HepG2 (cell line): Measurements from ENCODE around the gene MCC. TPM values are rescaled to one million over a fixed set of nuclear protein-coding genes. Genes with fewer than 3 reads are reported as not detected.

Experiments
- ATAC-seq: fragments of 200-7000 bp; cut with Tn5 transposase; 3 replicates; pipeline ENCODE4 v1.9.1; 2020; ENCODE audit warnings: mild to moderate bottlenecking, moderate library complexity
- BruUV-seq: library from RNA; stranded (reverse); fragments of 400-500 nt; replicated peaks from 2 replicates; lab custom pipeline; 2021; lab: Mats Ljungman, UMichigan
- CTCF ChIA-PET: fragments of 300-600 bp; formaldehyde crosslinking; extraction: SDS; loops from one replicate; lab custom pipeline; 2021; ENCODE audit warnings: low total read pairs, inconsistent platforms, low intra/inter-chr PET ratio; lab: Yijun Ruan, JAX
- POLR2A ChIA-PET: fragments of 350-600 bp; sonication (Branson Sonifier 250); formaldehyde crosslinking; loops from one replicate; lab custom pipeline; 2020; ENCODE audit warnings: antibody characterized with exemption, inconsistent platforms; lab: Yijun Ruan, JAX
- DNase-seq: peaks from one replicate; pipeline ENCODE4 v3.0.0-alpha.2; 2015; ENCODE audit warnings: low spot score
- FAIRE-seq: peaks from 3 replicates; lab custom pipeline; 2011; peaks lifted over from hg19 to GRCh38; lab: Jason Lieb, UNC
- H2AFZ ChIP-seq: one replicate; pipeline ENCODE4 v1.6.1; 2011; ENCODE audit warnings: low read length, inconsistent platforms
- H3K27ac ChIP-seq: fragments of 300-600 bp; 3 replicates; pipeline ENCODE4 v1.8.0; 2011; ENCODE audit warnings: mixed run types, mild to moderate bottlenecking, mixed read lengths, low read length, inconsistent platforms; ENCODE audit not compliant: insufficient read depth; ENCODE audit errors: extremely low read length
- H3K27me3 ChIP-seq, 2 experiments: fragments of 200-600 bp in 1 of 2; 2 replicates in 1 of 2; 3 replicates in 1 of 2; pipeline versions ENCODE4 v1.6.0 to v1.8.0; 2011; ENCODE audit warnings: low read length in 2 of 2, mild to moderate bottlenecking in 2 of 2, moderate library complexity in 2 of 2, inconsistent platforms in 1 of 2; ENCODE audit not compliant: insufficient read depth in 2 of 2, control insufficient read depth in 1 of 2
- H3K36me3 ChIP-seq, 2 experiments: fragments of 200-600 bp in 1 of 2; replicated peaks in 1 of 2; 2 replicates in 1 of 2; 3 replicates in 1 of 2; pipeline versions ENCODE4 v1.5.1 to v1.8.0; 2011; ENCODE audit warnings: low read length in 2 of 2, inconsistent platforms in 1 of 2; ENCODE audit not compliant: insufficient read depth in 2 of 2, control insufficient read depth in 1 of 2
- H3K4me1 ChIP-seq: 2 replicates; pipeline ENCODE4 v1.5.1; 2012; ENCODE audit warnings: low read length, inconsistent platforms; ENCODE audit not compliant: insufficient read depth
- H3K4me2 ChIP-seq: 2 replicates; pipeline ENCODE4 v1.6.0; 2011; ENCODE audit warnings: low read depth, low read length, inconsistent platforms
- H3K4me3 ChIP-seq, 3 experiments: fragments of 200-600 bp in 1 of 3; sonication (generic), shearing (Covaris generic) in 1 of 3; replicated peaks in 1 of 3; 2 replicates each; pipeline ENCODE4 v1.5.1; 2011 to 2016; ENCODE audit warnings: low read length in 3 of 3, inconsistent platforms in 2 of 3, low read depth in 2 of 3, mild to moderate bottlenecking in 2 of 3, control low read depth in 1 of 3, mixed read lengths in 1 of 3; ENCODE audit not compliant: insufficient read depth in 1 of 3
- H3K79me2 ChIP-seq: one replicate; pipeline ENCODE4 v1.6.1; 2011; ENCODE audit warnings: low read length, inconsistent platforms; ENCODE audit not compliant: insufficient read depth
- H3K9ac ChIP-seq: 2 replicates; pipeline ENCODE4 v1.6.0; 2011; ENCODE audit warnings: mild to moderate bottlenecking, low read depth, low read length, inconsistent platforms; ENCODE audit not compliant: insufficient read depth
- H3K9me3 ChIP-seq: 2 replicates; pipeline ENCODE4 v1.5.1; 2012; ENCODE audit warnings: mild to moderate bottlenecking, low read length
- H4K20me1 ChIP-seq: 2 replicates; pipeline ENCODE4 v1.6.0; 2011; ENCODE audit warnings: inconsistent platforms, mild to moderate bottlenecking, low read length, moderate library complexity; ENCODE audit not compliant: insufficient read depth
- HDAC1 ChIP-seq: sonication (generic); formaldehyde crosslinking; IDR thresholded peaks from 2 replicates; pipeline ENCODE4 v1.5.1; 2020; ENCODE audit warnings: mild to moderate bottlenecking, missing genetic modification reagents
- MTA1 ChIP-seq: sonication (generic); formaldehyde crosslinking; IDR thresholded peaks from 2 replicates; pipeline ENCODE4 v1.4.0; 2020; ENCODE audit warnings: missing genetic modification reagents, mild to moderate bottlenecking, borderline replicate concordance
- NFATC3 ChIP-seq: sonication (generic); formaldehyde crosslinking; IDR thresholded peaks from 2 replicates; pipeline ENCODE4 v1.5.1; 2020; ENCODE audit warnings: mild to moderate bottlenecking, missing genetic modification reagents
- RFX5 ChIP-seq: IDR thresholded peaks from 2 replicates; pipeline ENCODE4 v1.6.1; 2011; ENCODE audit warnings: low read depth, low read length, improper control_type of control experiment
- SIX4 ChIP-seq: sonication (generic); formaldehyde crosslinking; IDR thresholded peaks from 2 replicates; pipeline ENCODE4 v1.4.0; 2020; ENCODE audit warnings: missing genetic modification reagents
- SOX13 ChIP-seq, 3 experiments: fragments of 450-650 bp in 1 of 3; sonication (generic) in 1 of 3; formaldehyde crosslinking in 1 of 3; IDR thresholded peaks in 2 of 3; conservative IDR thresholded peaks in 1 of 3; 2 replicates each; pipeline versions ENCODE4 v1.5.0 to v1.6.1; 2016 to 2020; ENCODE audit warnings: antibody characterized with exemption in 1 of 3, mild to moderate bottlenecking in 1 of 3, missing compliant biosample characterization in 1 of 3, missing genetic modification reagents in 1 of 3, moderate library complexity in 1 of 3
- ZNF251 ChIP-seq: sonication (generic); formaldehyde crosslinking; IDR thresholded peaks from 2 replicates; pipeline ENCODE4 v1.9.0; 2021; ENCODE audit warnings: mild to moderate bottlenecking, missing genetic modification reagents
- ZNF746 ChIP-seq: sonication (generic); formaldehyde crosslinking; IDR thresholded peaks from 2 replicates; pipeline ENCODE4 v1.8.0; 2022; ENCODE audit warnings: mild to moderate bottlenecking, missing genetic modification reagents
- WGBS: methylation state at CpG from one replicate; pipeline ENCODE4 v1.1.6; 2017; ENCODE audit warnings: low lambda C conversion rate; 5-methylcytosine and 5-hydroxymethylcytosine counted together
- in situ Hi-C: cut with HindIII; loops from 2 replicates; pipeline ENCODE4 v1.10.0; 2017; ENCODE audit warnings: low pct_unique_long_range_greater_than_20kb; ENCODE audit not compliant: extremely low pct_ligation_motif_present
- intact Hi-C: fragments of 100-400 bp; cut with micrococcal nuclease; formaldehyde crosslinking; loops from one replicate; pipeline ENCODE4 v1.10.0; 2022; ENCODE audit not compliant: unreplicated experiment
- polyA plus RNA-seq, 8 experiments: library from polyadenylated mRNA; depleted of rRNA in 3 of 8; stranded (reverse) in 7 of 8; unstranded in 1 of 8; fragments of >200 nt; fragmentation: Illumina TruSeq in 4 of 8; extraction: Trizol in 4 of 8; gene quantifications; 2 replicates each; pipeline versions ENCODE4 v1.2.1 to v1.2.3, GENCODE V29; 2011 to 2016; ENCODE audit warnings: low read depth in 4 of 8, missing spikeins in 1 of 8, mixed read lengths in 1 of 8; ENCODE audit not compliant: insufficient read depth in 1 of 8
- total RNA-seq, 5 experiments: library from RNA; depleted of rRNA; stranded (reverse); fragments of >200 nt; fragmentation: Illumina TruSeq; extraction: Trizol; gene quantifications; 2 replicates each; pipeline ENCODE4 v1.2.3, GENCODE V29; 2016; ENCODE audit warnings: low read depth in 1 of 5
- TF ChIP-seq, protein P1 (sequence below): sonication (generic); formaldehyde crosslinking; IDR thresholded peaks from 2 replicates; pipeline ENCODE4 v1.4.0; 2020; ENCODE audit warnings: mild to moderate bottlenecking, missing genetic modification reagents
- TF ChIP-seq, protein P2 (sequence below): IDR thresholded peaks from 2 replicates; pipeline ENCODE4 v1.6.1; 2016; ENCODE audit warnings: low read depth, missing genetic modification reagents, missing compliant biosample characterization

Gene MCC
- total and polyA plus RNA-seq, 2 of the 13 experiments (the other 11 are each of a cell fraction or from before 2014, with no cell fraction given), result 0.55 to 2.4 TPM

DNA sequence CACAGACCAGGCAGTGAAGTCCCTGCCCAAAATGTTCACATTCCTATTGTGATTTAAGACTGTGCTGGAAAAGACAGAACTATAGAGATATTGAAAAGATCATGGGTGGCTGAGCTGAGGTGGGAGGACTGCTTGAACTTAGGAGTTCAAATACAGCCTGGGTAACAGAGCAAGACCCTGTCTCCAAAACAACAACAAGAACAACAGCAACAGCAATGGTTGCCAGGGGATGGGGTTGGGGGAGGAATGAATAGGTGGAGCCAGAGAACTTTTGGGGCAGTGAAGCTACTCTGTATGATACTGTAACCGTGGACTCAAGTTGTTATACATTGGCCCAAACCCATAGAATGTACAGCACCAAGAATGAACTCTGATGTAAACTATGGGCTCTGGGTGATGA, 423.4 kb downstream of the MCC start:
- no peak for FAIRE-seq
- H3K27ac ChIP-seq, result no peak overlapping the region
- CTCF ChIA-PET, result no interaction called here

More for the DNA sequence above, 423.4 kb downstream of the MCC start:
- no peak overlapping the region for H2AFZ ChIP-seq
- WGBS, result 75% methylated on average over 1 of the region's 1 CpG
- no peaks in the 10 kb centered on the region for H3K4me1 ChIP-seq
- no TSS peak for BruUV-seq
- POLR2A ChIA-PET, result no interaction called here
- H3K9ac ChIP-seq, result no peak overlapping the region
- H3K4me3 ChIP-seq, result no peak overlapping the region
- H3K79me2 ChIP-seq, result no peaks in the 10 kb centered on the region
- in situ Hi-C loops, result no loop called here
- no peaks in the 10 kb centered on the region for H3K27me3 ChIP-seq
- H3K4me2 ChIP-seq, result no peak overlapping the region
- no peaks in the 10 kb centered on the region for H3K36me3 ChIP-seq
- no peaks in the 10 kb centered on the region for H4K20me1 ChIP-seq
- DNase-seq, result no peak
- no peak for ATAC-seq
- TF ChIP-seq, protein P1, sequence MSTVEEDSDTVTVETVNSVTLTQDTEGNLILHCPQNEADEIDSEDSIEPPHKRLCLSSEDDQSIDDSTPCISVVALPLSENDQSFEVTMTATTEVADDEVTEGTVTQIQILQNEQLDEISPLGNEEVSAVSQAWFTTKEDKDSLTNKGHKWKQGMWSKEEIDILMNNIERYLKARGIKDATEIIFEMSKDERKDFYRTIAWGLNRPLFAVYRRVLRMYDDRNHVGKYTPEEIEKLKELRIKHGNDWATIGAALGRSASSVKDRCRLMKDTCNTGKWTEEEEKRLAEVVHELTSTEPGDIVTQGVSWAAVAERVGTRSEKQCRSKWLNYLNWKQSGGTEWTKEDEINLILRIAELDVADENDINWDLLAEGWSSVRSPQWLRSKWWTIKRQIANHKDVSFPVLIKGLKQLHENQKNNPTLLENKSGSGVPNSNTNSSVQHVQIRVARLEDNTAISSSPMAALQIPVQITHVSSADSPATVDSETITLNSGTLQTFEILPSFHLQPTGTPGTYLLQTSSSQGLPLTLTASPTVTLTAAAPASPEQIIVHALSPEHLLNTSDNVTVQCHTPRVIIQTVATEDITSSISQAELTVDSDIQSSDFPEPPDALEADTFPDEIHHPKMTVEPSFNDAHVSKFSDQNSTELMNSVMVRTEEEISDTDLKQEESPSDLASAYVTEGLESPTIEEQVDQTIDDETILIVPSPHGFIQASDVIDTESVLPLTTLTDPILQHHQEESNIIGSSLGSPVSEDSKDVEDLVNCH (CRISPR knock-in tag), result no peak
- TF ChIP-seq HDAC1 (CRISPR knock-in tag) (no peak), ZNF251 (CRISPR knock-in tag) (no peak), ZNF746 (CRISPR knock-in tag) (no peak), NFATC3 (CRISPR knock-in tag) (no peak), RFX5 (no peak), MTA1 (CRISPR knock-in tag) (no peak), SIX4 (CRISPR knock-in tag) (no peak), SOX13 (IDR thresholded peaks at IDR 0.05) (no peak), SOX13 (CRISPR knock-in tag; conservative IDR thresholded peaks at IDR 0.05 in 1 of 2, IDR thresholded peaks at IDR 0.05 in 1 of 2) (no peak)
- TF ChIP-seq, protein P2, sequence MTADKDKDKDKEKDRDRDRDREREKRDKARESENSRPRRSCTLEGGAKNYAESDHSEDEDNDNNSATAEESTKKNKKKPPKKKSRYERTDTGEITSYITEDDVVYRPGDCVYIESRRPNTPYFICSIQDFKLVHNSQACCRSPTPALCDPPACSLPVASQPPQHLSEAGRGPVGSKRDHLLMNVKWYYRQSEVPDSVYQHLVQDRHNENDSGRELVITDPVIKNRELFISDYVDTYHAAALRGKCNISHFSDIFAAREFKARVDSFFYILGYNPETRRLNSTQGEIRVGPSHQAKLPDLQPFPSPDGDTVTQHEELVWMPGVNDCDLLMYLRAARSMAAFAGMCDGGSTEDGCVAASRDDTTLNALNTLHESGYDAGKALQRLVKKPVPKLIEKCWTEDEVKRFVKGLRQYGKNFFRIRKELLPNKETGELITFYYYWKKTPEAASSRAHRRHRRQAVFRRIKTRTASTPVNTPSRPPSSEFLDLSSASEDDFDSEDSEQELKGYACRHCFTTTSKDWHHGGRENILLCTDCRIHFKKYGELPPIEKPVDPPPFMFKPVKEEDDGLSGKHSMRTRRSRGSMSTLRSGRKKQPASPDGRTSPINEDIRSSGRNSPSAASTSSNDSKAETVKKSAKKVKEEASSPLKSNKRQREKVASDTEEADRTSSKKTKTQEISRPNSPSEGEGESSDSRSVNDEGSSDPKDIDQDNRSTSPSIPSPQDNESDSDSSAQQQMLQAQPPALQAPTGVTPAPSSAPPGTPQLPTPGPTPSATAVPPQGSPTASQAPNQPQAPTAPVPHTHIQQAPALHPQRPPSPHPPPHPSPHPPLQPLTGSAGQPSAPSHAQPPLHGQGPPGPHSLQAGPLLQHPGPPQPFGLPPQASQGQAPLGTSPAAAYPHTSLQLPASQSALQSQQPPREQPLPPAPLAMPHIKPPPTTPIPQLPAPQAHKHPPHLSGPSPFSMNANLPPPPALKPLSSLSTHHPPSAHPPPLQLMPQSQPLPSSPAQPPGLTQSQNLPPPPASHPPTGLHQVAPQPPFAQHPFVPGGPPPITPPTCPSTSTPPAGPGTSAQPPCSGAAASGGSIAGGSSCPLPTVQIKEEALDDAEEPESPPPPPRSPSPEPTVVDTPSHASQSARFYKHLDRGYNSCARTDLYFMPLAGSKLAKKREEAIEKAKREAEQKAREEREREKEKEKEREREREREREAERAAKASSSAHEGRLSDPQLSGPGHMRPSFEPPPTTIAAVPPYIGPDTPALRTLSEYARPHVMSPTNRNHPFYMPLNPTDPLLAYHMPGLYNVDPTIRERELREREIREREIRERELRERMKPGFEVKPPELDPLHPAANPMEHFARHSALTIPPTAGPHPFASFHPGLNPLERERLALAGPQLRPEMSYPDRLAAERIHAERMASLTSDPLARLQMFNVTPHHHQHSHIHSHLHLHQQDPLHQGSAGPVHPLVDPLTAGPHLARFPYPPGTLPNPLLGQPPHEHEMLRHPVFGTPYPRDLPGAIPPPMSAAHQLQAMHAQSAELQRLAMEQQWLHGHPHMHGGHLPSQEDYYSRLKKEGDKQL (CRISPR knock-in tag), result no peak
- TF ChIP-seq, all 625 proteins: peak for 0
- intact Hi-C loops, result no loop called here
- no peaks in the 10 kb centered on the region for H3K9me3 ChIP-seq
